HG02852 (cell line): ENCODE measurements around the gene TMEM41B.
"Not testable (repeated sequence)": the region's sequence is repeated elsewhere in the genome, so short reads cannot be mapped to it uniquely, and the experiment has no call there.

ENCODE experiments used
- ATAC-seq: cut with Tn5 transposase; IDR thresholded peaks from one replicate; pipeline ENCODE4 v1.9.1; 2021; ENCODE audit warnings: mild to moderate bottlenecking, moderate library complexity; ENCODE audit not compliant: unreplicated experiment

Gene TMEM41B

GRCh38 chr11:9314291-9315077 is at the start of gene TMEM41B:
TMEM41B (minus strand) TSS chr11:9314593; CDS start chr11:9314441, 152 bp downstream.
- ATAC-seq: peak; percentile 95

- no peak for ATAC-seq
Measured at GRCh38 chr11:9362393-9362863, 48.0 kb upstream of the TMEM41B start.

GRCh38 chr11:9360862-9361622 is 46.6 kb upstream of the TMEM41B start:
- ATAC-seq: not testable (repeated sequence)

GRCh38 chr11:9357041-9357440 is 42.6 kb upstream of the TMEM41B start:
- ATAC-seq: no peak

- no peak for ATAC-seq
Measured at GRCh38 chr11:9351321-9351881, 37.0 kb upstream of the TMEM41B start.

GRCh38 chr11:9347779-9348178 is 33.4 kb upstream of the TMEM41B start:
- not testable (repeated sequence) for ATAC-seq

GRCh38 chr11:9347100-9347499 is 32.7 kb upstream of the TMEM41B start:
- ATAC-seq: no peak

GRCh38 chr11:9344061-9344680 is 29.8 kb upstream of the TMEM41B start:
- no peak for ATAC-seq

GRCh38 chr11:9341638-9342178 is 27.3 kb upstream of the TMEM41B start:
- no peak for ATAC-seq

GRCh38 chr11:9332655-9333054 is 18.3 kb upstream of the TMEM41B start:
- ATAC-seq: no peak

GRCh38 chr11:9330387-9331384 is 16.3 kb upstream of the TMEM41B start:
- ATAC-seq: no peak

GRCh38 chr11:9320047-9320446 is 5.7 kb upstream of the TMEM41B start:
- ATAC-seq: no peak

- ATAC-seq: not testable (repeated sequence)
Measured at GRCh38 chr11:9319377-9320001, 5.1 kb upstream of the TMEM41B start.

- not testable (repeated sequence) for ATAC-seq
Measured at GRCh38 chr11:9318442-9319376, 4.3 kb upstream of the TMEM41B start.

- no peak for ATAC-seq
Measured at GRCh38 chr11:9316334-9316733, 1.9 kb upstream of the TMEM41B start.

GRCh38 chr11:9315078-9315688 is 790 bp upstream of the TMEM41B start:
- no peak for ATAC-seq

- ATAC-seq: no peak
Measured at GRCh38 chr11:9313648-9314290, 624 bp downstream of the TMEM41B start.
